Peyer's patch (tissue), 4 donors: ENCODE data around the gene PLA2G4C.

ENCODE experiments used
- POLR2A ChIP-seq, 2 donors: fragments of 450-650 bp; IDR thresholded peaks; one replicate each; pipeline ENCODE4 v1.5.1; 2017; ENCODE audit warnings: antibody characterized with exemption in 2 of 2, mild to moderate bottlenecking in 2 of 2, moderate library complexity in 2 of 2
- TF ChIP-seq, protein P1 (sequence below), 6 experiments: fragments of 450-650 bp in 4 of 6; fragments of 200-600 bp in 2 of 6; sonication (generic) in 1 of 6; IDR thresholded peaks; one replicate each; pipeline ENCODE4 v1.5.1; 2017 to 2019; ENCODE audit warnings: antibody characterized with exemption in 6 of 6, mild to moderate bottlenecking in 3 of 6, moderate library complexity in 1 of 6

GRCh38 chr19:48053856-48054255 lies 56.8 kb downstream of the PLA2G4C start:
- TF ChIP-seq, protein P1, sequence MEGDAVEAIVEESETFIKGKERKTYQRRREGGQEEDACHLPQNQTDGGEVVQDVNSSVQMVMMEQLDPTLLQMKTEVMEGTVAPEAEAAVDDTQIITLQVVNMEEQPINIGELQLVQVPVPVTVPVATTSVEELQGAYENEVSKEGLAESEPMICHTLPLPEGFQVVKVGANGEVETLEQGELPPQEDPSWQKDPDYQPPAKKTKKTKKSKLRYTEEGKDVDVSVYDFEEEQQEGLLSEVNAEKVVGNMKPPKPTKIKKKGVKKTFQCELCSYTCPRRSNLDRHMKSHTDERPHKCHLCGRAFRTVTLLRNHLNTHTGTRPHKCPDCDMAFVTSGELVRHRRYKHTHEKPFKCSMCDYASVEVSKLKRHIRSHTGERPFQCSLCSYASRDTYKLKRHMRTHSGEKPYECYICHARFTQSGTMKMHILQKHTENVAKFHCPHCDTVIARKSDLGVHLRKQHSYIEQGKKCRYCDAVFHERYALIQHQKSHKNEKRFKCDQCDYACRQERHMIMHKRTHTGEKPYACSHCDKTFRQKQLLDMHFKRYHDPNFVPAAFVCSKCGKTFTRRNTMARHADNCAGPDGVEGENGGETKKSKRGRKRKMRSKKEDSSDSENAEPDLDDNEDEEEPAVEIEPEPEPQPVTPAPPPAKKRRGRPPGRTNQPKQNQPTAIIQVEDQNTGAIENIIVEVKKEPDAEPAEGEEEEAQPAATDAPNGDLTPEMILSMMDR (IDR thresholded peaks at IDR 0.05), result no peak
- no peak for TF ChIP-seq POLR2A (IDR thresholded peaks at IDR 0.05)
